ENCODE measurements around the gene IFRD2.

The IFRD2 gene

DNA sequence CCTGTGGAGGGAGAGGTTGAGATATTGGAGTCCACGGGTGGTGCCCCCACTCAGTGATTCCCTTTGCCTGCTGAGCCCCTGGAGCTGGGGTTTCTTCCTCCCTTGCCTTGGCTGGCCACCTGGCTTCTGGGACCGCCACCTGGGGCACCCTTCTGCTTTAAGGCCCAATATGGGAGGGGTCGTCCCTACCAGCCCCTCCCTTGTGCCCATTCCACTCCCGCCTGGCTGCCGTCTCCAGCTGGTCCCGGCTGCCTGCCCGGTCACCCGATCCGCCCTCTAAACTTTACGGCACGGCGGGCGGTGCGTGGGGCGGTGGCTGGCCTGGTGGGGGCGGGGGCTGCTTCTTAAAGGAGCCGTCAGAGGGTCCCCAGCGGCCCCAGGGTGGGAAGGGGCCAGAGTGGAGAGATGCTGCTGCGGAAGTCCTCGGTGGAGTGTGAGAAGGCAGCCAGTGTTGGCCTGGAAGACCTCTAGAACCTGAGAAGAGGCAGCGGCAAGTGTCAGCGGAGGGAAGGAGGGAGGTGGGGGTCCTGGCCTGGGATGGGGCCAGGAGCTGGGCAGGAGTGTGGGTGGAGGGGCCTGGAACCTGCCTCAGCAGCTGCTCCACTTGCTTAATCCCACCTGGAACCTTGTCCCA is 24.8 kb downstream of the IFRD2 start:
- no peak for DNase-seq (ENCODE audit: insufficient read length, low spot score)
- FAIRE-seq = no peak
- no peak for TF ChIP-seq CTCF (IDR thresholded peaks at IDR 0.05; ENCODE audit: insufficient read depth, missing control alignments)

- TF ChIP-seq CTCF (IDR thresholded peaks at IDR 0.05; ENCODE audit: insufficient read depth, missing control alignments) = no peak
- FAIRE-seq (no peak), DNase-seq (ENCODE audit: insufficient read length, low spot score) (no peak)
Observed at GRCh38 chr3:50266836-50267235, 25.4 kb downstream of the IFRD2 start.

DNA sequence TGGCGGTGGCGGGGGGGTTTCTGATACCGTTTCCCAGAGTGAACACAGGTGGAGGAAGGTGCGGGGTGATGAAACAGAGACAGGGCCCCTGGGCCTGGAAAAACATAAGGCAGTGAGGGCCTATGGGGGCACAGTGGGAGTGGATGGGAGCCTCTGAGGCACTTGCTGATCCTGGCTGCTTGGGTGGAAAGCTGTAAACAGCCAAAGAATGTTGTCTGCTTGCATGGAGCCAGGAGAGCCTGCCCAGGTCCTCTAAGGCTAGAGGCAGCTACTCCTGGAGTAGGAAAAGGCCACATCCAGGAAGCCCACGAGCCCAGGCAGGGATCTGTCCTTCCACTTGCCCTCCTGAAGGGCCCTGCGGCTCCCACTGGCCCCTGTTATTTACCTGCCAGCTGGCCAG is 26.2 kb downstream of the IFRD2 start:
- FAIRE-seq = no peak
- TF ChIP-seq CTCF (IDR thresholded peaks at IDR 0.05; ENCODE audit: insufficient read depth, missing control alignments) = no peak
- no peak for DNase-seq (ENCODE audit: insufficient read length, low spot score)

- DNase-seq (ENCODE audit: insufficient read length, low spot score) = no peak
- TF ChIP-seq CTCF (IDR thresholded peaks at IDR 0.05; ENCODE audit: insufficient read depth, missing control alignments) = no peak
- no peak for FAIRE-seq
Observed at GRCh38 chr3:50265571-50265970, 26.7 kb downstream of the IFRD2 start.

DNA sequence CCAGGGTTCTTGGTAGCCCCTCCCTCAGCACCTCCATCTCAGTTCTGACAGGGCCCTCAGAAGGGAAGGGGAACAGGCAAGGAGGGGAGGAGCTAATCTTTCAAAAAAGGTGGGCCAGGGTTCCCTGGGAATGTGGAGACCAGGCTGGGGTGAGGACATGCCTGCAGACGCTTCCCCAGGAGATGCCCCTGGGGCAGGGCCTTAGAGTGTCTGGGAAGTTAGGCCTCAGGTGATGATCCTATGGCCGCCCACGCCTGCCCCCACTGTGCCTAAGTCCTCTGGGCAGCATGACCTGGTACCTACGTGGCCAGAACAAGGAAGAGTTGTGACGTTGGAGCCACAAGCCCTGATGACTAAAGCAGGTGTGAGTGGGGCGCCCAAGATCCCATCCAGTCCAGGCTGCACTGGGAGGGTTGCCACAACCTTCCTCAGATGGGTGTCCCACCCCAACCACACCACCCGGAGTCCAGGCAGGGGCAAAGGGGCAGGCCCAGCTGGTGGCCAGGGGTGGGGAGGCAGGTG is 27.2 kb downstream of the IFRD2 start:
- TF ChIP-seq CTCF (IDR thresholded peaks at IDR 0.05; ENCODE audit: insufficient read depth, missing control alignments) = no peak
- DNase-seq (ENCODE audit: insufficient read length, low spot score) (no peak), FAIRE-seq (no peak)

DNA sequence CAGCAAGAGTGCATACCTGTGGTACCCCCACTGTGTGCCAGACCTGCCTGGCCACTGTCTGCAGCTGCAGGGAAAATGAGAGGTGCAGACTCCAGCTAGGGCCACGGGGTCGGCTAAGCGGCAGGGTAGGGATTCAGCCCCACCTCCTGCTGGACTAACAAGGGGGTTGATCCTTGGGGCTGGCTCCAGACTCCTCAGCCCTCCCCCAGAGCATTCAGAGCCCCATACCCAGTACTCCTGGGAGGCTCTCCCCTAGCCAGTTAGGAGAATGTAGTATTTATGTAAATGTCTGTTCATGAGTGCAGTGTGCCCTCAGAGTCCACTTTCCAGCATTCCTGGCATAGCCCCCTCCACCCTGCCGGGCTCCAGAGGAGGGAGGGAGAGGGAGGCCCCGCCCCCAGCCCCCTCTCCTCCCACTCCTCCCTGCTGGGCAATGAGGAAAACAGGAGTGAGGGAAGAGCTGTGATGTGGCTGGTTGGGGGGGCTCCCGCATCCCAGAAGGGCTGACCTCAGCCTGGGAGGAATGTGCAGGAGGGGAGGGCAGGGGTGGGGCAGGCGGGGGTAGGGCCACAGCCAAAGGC is 27.8 kb downstream of the IFRD2 start:
- FAIRE-seq = no peak
- DNase-seq (ENCODE audit: insufficient read length, low spot score) = peak; percentile 51
- TF ChIP-seq CTCF (IDR thresholded peaks at IDR 0.05; ENCODE audit: insufficient read depth, missing control alignments) = no peak
